Fibroblast of villous mesenchyme (primary cell): Measurements from ENCODE around the gene FABP1. TPM values are rescaled to one million over a fixed set of nuclear protein-coding genes. Genes with fewer than 3 reads are reported as not detected.

Source experiments
- DNase-seq: peaks from one replicate; pipeline ENCODE4 v3.0.0-alpha.2; 2010; ENCODE audit warnings: low read depth
- H3K4me3 ChIP-seq: 2 replicates; pipeline ENCODE4 v1.5.1; 2011; ENCODE audit warnings: low read depth, mild to moderate bottlenecking, low read length
- total RNA-seq: library from RNA; depleted of rRNA; stranded (reverse); fragments of >200 nt; gene quantifications from 2 replicates; pipeline ENCODE4 v1.2.3, GENCODE V29; 2012
- TF ChIP-seq, protein P1 (sequence below): IDR thresholded peaks from 2 replicates; pipeline ENCODE4 v1.5.1; 2012; ENCODE audit warnings: low read depth, mild to moderate bottlenecking, low read length; ENCODE audit not compliant: insufficient read depth

The FABP1 gene
- total RNA-seq, 1 donor, result not detected

DNA sequence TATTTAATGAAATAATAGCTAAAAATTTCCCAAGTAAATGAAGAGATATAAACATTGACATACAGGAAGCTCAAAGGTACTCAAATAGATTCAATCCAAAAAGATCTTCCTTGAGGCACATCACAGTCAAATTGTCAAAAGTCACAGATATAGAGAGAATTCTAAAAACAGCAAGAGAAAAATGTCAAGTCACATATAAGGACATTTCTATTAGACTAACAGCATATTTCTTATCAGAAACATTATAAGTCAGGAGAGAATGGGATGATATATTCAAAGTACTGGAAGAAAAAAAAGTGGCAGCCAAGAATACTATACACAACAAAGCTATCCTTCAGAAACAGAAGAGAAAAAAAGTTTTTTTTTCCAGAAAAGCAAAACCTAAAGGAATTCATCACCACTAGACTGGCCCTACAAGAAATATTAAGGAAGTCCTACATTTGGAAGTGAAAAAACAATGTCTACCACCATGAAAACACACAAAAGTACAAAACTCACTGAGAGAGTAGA, 21.1 kb upstream of the FABP1 start:
- TF ChIP-seq, protein P1, sequence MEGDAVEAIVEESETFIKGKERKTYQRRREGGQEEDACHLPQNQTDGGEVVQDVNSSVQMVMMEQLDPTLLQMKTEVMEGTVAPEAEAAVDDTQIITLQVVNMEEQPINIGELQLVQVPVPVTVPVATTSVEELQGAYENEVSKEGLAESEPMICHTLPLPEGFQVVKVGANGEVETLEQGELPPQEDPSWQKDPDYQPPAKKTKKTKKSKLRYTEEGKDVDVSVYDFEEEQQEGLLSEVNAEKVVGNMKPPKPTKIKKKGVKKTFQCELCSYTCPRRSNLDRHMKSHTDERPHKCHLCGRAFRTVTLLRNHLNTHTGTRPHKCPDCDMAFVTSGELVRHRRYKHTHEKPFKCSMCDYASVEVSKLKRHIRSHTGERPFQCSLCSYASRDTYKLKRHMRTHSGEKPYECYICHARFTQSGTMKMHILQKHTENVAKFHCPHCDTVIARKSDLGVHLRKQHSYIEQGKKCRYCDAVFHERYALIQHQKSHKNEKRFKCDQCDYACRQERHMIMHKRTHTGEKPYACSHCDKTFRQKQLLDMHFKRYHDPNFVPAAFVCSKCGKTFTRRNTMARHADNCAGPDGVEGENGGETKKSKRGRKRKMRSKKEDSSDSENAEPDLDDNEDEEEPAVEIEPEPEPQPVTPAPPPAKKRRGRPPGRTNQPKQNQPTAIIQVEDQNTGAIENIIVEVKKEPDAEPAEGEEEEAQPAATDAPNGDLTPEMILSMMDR, result no peak
- DNase-seq, result no peak
- no peak overlapping the region for H3K4me3 ChIP-seq

DNA sequence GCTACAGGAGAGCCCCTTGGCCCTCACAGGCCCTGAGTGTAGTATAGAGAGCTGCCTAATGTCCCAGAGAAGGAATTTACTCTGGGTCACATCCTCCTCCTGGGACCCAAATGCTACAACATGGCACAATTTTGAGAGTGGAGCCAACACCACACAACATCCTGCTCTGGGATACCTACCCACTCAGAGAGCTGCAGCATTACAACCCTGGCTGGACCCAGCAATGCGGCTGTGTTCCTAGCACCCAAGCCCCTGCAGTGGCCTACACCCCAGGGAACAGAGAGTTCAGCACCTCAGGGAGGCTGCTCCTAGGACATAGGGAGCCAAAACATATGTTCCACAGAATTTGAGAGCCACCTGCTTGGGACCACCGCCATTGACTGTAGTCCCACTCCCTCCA, 19.3 kb upstream of the FABP1 start:
- no peak overlapping the region for H3K4me3 ChIP-seq
- TF ChIP-seq, protein P1, result no peak
- no peak for DNase-seq

DNA sequence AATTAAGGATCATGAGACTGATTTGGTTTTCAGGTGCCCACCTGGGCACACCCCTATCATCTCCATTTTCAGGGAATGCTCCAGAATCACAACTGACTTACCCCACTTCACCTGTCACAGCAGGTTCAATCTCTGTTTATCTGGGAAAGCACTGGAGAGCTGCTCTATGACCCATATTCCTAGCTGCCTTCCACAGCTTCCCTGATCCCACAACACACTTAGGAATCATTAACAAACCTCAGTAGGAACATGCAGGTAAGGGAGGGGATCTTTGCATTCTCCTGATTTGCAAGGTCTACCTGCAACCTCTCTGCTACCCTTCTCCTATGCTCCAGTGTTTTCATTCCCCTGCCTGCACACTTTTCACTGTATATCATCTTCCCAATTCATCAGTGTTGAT, 18.7 kb upstream of the FABP1 start:
- TF ChIP-seq, protein P1, result no peak
- H3K4me3 ChIP-seq, result no peak overlapping the region
- no peak for DNase-seq

DNA sequence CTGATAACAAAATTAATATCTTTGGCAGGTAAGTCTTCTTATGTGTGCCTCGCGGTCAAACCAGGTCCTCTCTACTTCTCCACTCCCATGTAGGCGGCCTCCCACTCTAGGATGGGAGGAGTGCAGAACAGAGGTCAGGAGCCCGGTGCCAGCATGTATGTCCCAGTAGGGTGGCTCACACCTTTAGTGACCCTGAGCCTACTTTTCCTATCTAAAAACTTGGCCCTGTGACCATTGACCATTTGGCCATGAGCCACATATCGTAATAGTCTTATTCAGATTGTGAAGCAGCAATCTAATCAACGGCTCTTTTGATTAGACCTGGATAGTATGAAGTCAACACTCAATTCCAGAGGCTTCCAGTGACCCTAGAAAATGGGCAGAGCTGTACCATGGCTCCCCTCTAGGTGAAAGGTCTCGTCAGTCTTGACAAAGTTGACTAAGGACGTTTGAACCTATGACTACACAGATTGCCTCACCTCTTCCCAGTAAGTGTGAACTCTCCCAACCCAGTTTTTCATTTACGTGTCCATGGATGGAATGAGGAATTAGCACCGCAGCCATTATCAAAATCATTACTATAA, 17.1 kb upstream of the FABP1 start:
- DNase-seq, result no peak
- no peak overlapping the region for H3K4me3 ChIP-seq
- TF ChIP-seq, protein P1, result no peak

DNA sequence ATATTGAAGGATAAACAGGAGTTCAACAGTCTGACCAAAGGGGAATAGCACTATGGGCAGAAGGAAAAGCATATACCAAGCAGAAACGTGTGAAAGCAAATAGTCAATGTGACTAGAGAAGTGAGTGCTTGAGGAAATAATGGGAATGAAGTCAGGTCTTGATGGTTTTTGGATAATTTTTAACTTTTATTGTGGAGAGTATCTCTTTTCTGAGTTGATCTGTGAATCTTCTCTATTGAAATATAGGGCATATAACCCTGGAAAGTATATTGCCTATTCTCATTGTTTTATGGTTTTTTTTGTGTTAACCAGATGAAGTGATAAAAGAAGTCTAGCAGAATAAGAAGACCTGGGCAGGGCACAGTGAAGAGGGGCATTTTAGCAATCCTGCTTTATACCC, 16.4 kb upstream of the FABP1 start:
- H3K4me3 ChIP-seq, result no peak overlapping the region
- DNase-seq, result no peak
- TF ChIP-seq, protein P1, result no peak

DNA sequence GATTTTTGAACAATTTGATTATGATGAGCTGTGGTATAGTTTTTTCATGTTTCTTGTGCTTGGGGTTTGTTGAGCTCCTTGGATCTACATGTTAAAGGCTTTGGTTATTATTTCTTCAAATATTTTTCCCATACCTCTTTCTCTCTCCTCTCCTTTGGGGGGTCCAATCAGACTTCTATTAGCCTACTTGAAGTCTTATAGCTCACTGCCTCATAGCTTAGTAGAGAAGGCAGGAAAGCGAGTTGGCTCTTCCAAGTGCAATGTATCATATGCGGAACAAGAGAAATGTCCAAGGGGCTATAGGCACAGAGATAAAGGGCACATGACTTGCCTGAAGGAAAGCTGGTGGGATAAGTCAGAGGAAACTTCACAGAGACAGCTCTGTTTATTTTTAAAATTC, 14.1 kb upstream of the FABP1 start:
- H3K4me3 ChIP-seq, result no peak overlapping the region
- TF ChIP-seq, protein P1, result no peak

DNA sequence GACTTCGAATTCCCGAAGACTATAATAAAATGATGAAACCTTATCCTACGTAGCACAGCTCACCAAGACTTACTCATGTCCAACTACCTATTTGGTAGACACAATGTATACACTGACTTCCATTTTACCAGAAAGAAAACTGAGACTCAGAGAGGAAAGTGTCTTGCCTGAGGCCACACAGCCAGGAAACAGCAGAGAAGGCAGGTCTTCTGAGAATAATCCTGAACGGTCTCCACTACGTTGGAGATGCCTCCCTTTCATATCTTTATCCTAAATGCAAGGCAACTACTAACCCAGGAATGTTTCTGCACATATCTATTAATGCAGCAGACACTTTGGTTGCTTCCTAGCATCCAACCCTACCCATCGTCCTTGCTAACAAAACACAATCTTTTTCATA, 11.9 kb upstream of the FABP1 start:
- no peak overlapping the region for H3K4me3 ChIP-seq
- DNase-seq, result no peak
- TF ChIP-seq, protein P1, result no peak

More for the DNA sequence above, 14.1 kb upstream of the FABP1 start:
- no peak for DNase-seq
